Left lung (tissue), 10 donors: Measurements from ENCODE around the gene CAB39L. TPM values are rescaled to one million over a fixed set of nuclear protein-coding genes. Genes with fewer than 3 reads are reported as not detected.
"Not testable (repeated sequence)": the region's sequence is repeated elsewhere in the genome, so short reads cannot be mapped to it uniquely, and the experiment has no call there.

Experiments
- ATAC-seq: fragments of 200-7000 bp; cut with Tn5 transposase; one replicate; pipeline ENCODE4 v1.9.1; 2020; ENCODE audit warnings: moderate library complexity
- DNase-seq, 4 donors: peaks; one replicate each; pipeline ENCODE4 v3.0.0-alpha.2; 2013 to 2020
- H3K27ac ChIP-seq, 2 donors: fragments of 200-600 bp; sonication (generic) in 1 of 2; one replicate each; pipeline versions ENCODE4 v1.5.0 to v1.8.0; 2020 to 2021
- H3K27me3 ChIP-seq, 2 donors: fragments of 200-600 bp; sonication (generic) in 1 of 2; one replicate each; pipeline versions ENCODE4 v1.5.0 to v1.8.0; 2020 to 2021
- H3K36me3 ChIP-seq, 2 donors: fragments of 200-600 bp; sonication (generic) in 1 of 2; one replicate each; pipeline versions ENCODE4 v1.5.0 to v1.8.0; 2020 to 2021
- H3K4me1 ChIP-seq, 2 donors: fragments of 200-600 bp; one replicate each; pipeline ENCODE4 v1.8.0; 2021
- H3K4me3 ChIP-seq, 2 donors: fragments of 200-600 bp; sonication (generic) in 1 of 2; one replicate each; pipeline versions ENCODE4 v1.5.0 to v1.8.0; 2020 to 2021; ENCODE audit warnings: mild to moderate bottlenecking in 1 of 2
- H3K9me3 ChIP-seq, 2 donors: fragments of 200-600 bp; sonication (generic) in 1 of 2; one replicate each; pipeline versions ENCODE4 v1.5.0 to v1.8.0; 2020 to 2021
- intact Hi-C, 2 donors: fragments of 100-400 bp; cut with DNase I; formaldehyde crosslinking; loops; one replicate each; pipeline versions ENCODE4 v1.11.2 to v1.14.2; 2022
- polyA plus RNA-seq, 6 donors: library from polyadenylated mRNA; unstranded; fragments of 120-200 nt; gene quantifications; one replicate each; pipeline ENCODE4 v1.2.1, GENCODE V29; 2013; ENCODE audit not compliant: insufficient read length in 6 of 6
- total RNA-seq, 2 donors: library from RNA; stranded (reverse); fragmentation: NEBNext Ultra II Directional; extraction: Animal tissue kit (Norgen Biotek cat#: 25700); gene quantifications; one replicate each; pipeline ENCODE4 v1.2.1, GENCODE V29; 2021
- TF ChIP-seq, protein P1 (sequence below), 2 donors: fragments of 200-600 bp; sonication (generic) in 1 of 2; IDR thresholded peaks; one replicate each; pipeline versions ENCODE4 v1.5.0 to v1.8.0; 2021; ENCODE audit warnings: antibody characterized with exemption in 2 of 2
- donor health status: DM: no; HTN: yes; CAD: no.
- donor health status: DM: no; HTN: no; CAD: no.

CAB39L gene
- total and polyA plus RNA-seq, 8 donors: 8.6 to 12.8 (median 10.1) TPM

DNA sequence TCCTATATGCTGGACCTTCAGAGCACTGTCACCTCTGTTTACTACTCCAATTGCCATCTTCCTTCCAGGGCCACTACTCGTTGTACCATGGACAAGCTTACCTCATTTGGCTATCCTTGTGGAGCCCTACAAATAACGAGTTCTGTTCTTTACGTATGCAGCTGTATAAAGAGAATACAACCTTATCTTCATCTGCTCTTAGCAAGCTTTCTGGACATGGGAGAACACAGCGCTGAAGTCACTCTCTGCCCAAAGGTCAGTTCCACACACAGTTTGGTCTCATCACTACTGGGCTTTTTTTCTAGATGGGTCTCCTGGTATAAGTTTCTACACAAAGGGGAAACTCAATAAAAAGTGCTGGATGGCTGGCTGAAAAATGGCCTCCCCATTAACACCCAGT, 107.2 kb downstream of the CAB39L start:
- TF ChIP-seq, protein P1, sequence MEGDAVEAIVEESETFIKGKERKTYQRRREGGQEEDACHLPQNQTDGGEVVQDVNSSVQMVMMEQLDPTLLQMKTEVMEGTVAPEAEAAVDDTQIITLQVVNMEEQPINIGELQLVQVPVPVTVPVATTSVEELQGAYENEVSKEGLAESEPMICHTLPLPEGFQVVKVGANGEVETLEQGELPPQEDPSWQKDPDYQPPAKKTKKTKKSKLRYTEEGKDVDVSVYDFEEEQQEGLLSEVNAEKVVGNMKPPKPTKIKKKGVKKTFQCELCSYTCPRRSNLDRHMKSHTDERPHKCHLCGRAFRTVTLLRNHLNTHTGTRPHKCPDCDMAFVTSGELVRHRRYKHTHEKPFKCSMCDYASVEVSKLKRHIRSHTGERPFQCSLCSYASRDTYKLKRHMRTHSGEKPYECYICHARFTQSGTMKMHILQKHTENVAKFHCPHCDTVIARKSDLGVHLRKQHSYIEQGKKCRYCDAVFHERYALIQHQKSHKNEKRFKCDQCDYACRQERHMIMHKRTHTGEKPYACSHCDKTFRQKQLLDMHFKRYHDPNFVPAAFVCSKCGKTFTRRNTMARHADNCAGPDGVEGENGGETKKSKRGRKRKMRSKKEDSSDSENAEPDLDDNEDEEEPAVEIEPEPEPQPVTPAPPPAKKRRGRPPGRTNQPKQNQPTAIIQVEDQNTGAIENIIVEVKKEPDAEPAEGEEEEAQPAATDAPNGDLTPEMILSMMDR (IDR thresholded peaks at IDR 0.05): no peak
- Histone ChIP-seq H3K27me3 (no peaks in the 10 kb centered on the region), H3K9me3 (no peaks in the 10 kb centered on the region), H3K4me1 (no peaks in the 10 kb centered on the region), H3K4me3 (no peak overlapping the region), H3K27ac (no peak overlapping the region), H3K36me3 (no peaks in the 10 kb centered on the region)
- intact Hi-C loops: no loop called here
- no peak for DNase-seq
- no peak for ATAC-seq

DNA sequence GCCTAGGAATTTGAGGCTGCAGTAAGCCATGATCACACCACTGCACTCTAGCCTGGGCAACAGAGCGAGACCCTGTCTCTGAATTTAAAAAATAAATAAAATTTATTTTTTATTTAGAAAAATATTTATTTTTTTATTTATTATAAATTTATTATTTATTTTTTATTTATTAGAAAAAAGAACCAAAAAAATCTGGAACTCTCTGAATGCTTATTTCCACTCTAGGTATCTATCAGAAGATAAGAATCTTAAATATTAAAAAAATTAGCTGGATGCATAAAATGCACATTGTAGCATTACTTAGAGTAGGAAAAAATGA, 113.4 kb downstream of the CAB39L start:
- Histone ChIP-seq H3K4me3 (no peak overlapping the region), H3K36me3 (no peaks in the 10 kb centered on the region), H3K27me3 (no peaks in the 10 kb centered on the region), H3K9me3 (no peaks in the 10 kb centered on the region), H3K4me1 (no peaks in the 10 kb centered on the region), H3K27ac (no peak overlapping the region)
- no peak for ATAC-seq
- no peak for DNase-seq
- TF ChIP-seq, protein P1 (IDR thresholded peaks at IDR 0.05): no peak
- intact Hi-C loops: no loop called here

DNA sequence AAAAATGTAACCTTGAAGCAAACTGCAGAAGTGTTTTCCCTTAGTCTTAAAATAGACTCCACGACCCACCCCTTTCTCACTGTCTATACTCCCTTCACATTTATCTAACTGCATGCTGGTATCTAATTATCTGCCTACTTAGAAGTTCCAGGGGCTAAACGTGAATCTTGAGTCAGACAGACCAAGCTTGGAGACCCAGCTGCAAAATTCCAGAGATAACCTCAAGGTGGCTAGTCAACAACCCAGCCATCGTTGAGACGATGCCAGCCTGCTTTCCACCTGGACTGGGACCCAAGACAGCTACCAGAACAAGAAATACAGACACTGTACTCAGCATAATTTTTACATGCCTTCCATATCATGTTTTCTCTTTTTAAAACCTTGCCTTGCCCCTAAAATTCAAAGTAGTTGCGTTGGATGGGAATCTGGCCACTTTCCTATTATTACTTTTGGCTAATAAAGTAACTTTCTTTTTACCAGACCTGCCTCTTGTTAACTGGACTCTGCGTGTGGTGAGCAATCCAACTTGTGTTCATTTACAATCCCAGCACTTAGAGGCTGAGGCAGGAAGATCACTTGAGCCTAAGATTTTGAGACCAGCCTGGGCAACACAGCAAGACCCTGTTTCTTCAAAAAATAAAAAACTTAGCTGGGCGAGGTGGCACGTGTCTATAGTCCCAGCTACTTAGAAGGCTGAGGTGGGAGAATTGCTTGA, 113.9 kb downstream of the CAB39L start:
- Histone ChIP-seq H3K4me3 (no peak overlapping the region), H3K4me1 (no peaks in the 10 kb centered on the region), H3K36me3 (no peaks in the 10 kb centered on the region), H3K27ac (no peak overlapping the region), H3K27me3 (no peaks in the 10 kb centered on the region), H3K9me3 (no peaks in the 10 kb centered on the region)
- ATAC-seq (no peak), DNase-seq (no peak)
- intact Hi-C loops: no loop called here
- TF ChIP-seq, protein P1 (IDR thresholded peaks at IDR 0.05): no peak

DNA sequence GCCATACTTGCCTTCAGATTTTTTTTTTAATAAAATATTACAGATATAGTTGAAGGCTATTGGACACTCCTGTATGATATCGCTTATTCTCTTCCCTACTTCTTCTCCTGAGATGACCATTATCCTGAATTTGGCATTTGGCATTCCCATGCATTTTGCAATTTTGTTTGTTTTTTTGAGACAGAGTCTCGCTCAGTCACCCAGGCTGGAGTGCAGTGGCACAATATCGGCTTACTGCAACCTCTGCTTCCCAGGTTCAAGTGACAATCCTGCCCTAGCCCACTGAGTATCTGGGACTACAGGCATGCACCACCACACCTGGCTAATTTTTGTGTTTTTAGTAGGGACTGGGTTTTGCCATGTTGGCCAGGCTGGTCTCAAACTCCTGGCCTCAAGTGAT, 116.7 kb downstream of the CAB39L start:
- H3K4me1 ChIP-seq, H3K36me3 ChIP-seq, H3K4me3 ChIP-seq, H3K9me3 ChIP-seq, H3K27ac ChIP-seq, H3K27me3 ChIP-seq, ATAC-seq, DNase-seq, intact Hi-C loops: not testable (repeated sequence)

DNA sequence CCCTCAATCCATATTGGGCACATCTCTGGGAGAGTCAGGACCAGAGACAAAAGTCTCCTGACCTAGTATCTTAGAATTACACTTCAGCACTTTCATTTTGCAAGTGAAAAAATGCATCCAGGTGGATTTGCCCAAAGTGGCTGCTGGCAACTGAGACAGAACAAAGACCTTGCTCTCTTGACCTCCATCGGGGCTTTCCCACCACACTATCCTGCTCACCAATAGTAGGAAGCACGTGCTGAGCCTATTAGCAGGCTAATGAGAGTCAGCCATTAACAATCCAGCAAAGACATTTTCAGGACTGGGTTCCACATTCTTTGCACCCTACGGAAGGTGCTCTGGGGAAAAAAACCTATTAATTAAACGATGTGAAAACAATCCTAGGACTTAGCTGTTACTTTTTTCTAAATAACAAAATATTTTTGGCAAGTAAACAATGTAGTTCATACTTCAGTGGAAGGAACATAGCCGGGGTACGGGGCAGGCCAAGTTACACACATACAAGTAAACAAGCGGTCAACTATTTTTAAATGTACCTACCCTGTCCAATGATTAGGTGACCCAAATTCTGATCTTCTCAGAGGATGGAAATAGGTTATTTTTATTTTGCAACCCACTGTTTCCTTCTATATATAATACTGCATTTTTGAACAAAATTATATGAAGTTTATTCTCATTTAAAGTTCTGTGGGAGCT, 117.5 kb downstream of the CAB39L start:
- Histone ChIP-seq H3K4me3 (no peak overlapping the region), H3K27me3 (no peaks in the 10 kb centered on the region), H3K9me3 (no peaks in the 10 kb centered on the region), H3K4me1 (no peaks in the 10 kb centered on the region), H3K36me3 (no peaks in the 10 kb centered on the region), H3K27ac (no peak overlapping the region)
- intact Hi-C loops: no loop called here
- no peak for DNase-seq
- TF ChIP-seq, protein P1 (IDR thresholded peaks at IDR 0.05): no peak
- no peak for ATAC-seq
